A549 (cell line): Measurements from ENCODE around the gene TMEM132D.

Experiments
- BHLHE40 ChIP-seq: IDR thresholded peaks from 2 replicates; pipeline ENCODE4 v1.6.1; 2012; ENCODE audit warnings: low read depth, low read length, inconsistent platforms
- CTCF ChIP-seq: fragments of >200 bp; sonication (Bioruptor Twin); formaldehyde crosslinking; IDR thresholded peaks from 3 replicates; pipeline ENCODE4 v1.5.1; 2016
- EP300 ChIP-seq, 2 experiments: fragments of >200 bp; sonication (Bioruptor Twin); formaldehyde crosslinking; IDR thresholded peaks; 2 replicates in 1 of 2; 3 replicates in 1 of 2; pipeline ENCODE4 v1.6.1; 2016 to 2017
- MAX ChIP-seq: IDR thresholded peaks from 2 replicates; pipeline ENCODE4 v1.6.1; 2012
- POLR2A ChIP-seq: IDR thresholded peaks from 2 replicates; pipeline ENCODE4 v1.6.1; 2012; ENCODE audit warnings: mild to moderate bottlenecking, low read length
- RCOR1 ChIP-seq: fragments of 150-350 bp; IDR thresholded peaks from 2 replicates; pipeline ENCODE4 v1.6.1; 2014; ENCODE audit warnings: antibody characterized with exemption, low read length, low read depth
- TFCP2L1 ChIP-seq: fragments of 250-450 bp; sonication (Bioruptor Pico); IDR thresholded peaks from 2 replicates; pipeline ENCODE4 v1.5.0; 2021; ENCODE audit warnings: mild to moderate bottlenecking
- ZFP36 ChIP-seq: fragments of 450-650 bp; IDR thresholded peaks from 2 replicates; pipeline ENCODE4 v1.6.1; 2014; ENCODE audit warnings: borderline replicate concordance; ENCODE audit not compliant: partially characterized antibody

GRCh38 chr12:129160282-129160681 is 743.5 kb downstream of the TMEM132D start:
- no peak for TF ChIP-seq CTCF
- no peak for TF ChIP-seq MAX
- no peak for TF ChIP-seq POLR2A
- TF ChIP-seq BHLHE40, result no peak
- TF ChIP-seq EP300 (IDR thresholded peaks at IDR 0.05), result no peak
- TF ChIP-seq RCOR1, result no peak
- TF ChIP-seq ZFP36, result no peak
- TF ChIP-seq TFCP2L1 (CRISPR knock-in tag), result no peak
